ENCODE measurements around the gene KRTAP10-12. TPM values are rescaled to one million over a fixed set of nuclear protein-coding genes. Genes with fewer than 3 reads are reported as not detected.
A peak's percentile ranks its signal among the peaks of the same experiment; 100 is the strongest.
"Not testable (repeated sequence)": the region's sequence is repeated elsewhere in the genome, so short reads cannot be mapped to it uniquely, and the experiment has no call there.

KRTAP10-12 gene
- total RNA-seq, 2 donors from 2014 or later = not detected

- DNase-seq (ENCODE audit: low spot score) (no peak), ATAC-seq (no peak)
- no peak overlapping the region for H3K4me3 Mint-ChIP-seq
- H3K27me3 Mint-ChIP-seq = peaks cover 23 to 33% of the 10 kb centered on the region in 2 donors
- H3K27ac Mint-ChIP-seq = peak overlapping the region in 1 of 2 donors; percentile 32
- no peaks in the 10 kb centered on the region for H3K36me3 Mint-ChIP-seq
- no peaks in the 10 kb centered on the region for H3K9me3 Mint-ChIP-seq
- H3K4me1 Mint-ChIP-seq (ENCODE audit: low read depth in 2 of 2) = peaks cover 10 to 12% of the 10 kb centered on the region in 2 donors
These were observed 12.9 kb upstream of the KRTAP10-12 start for GRCh38 chr21:44684077-44684476.

- DNase-seq (ENCODE audit: low spot score) (no peak), ATAC-seq (no peak)
- H3K27ac Mint-ChIP-seq = peak overlapping the region in 1 of 2 donors; percentile 32
- no peaks in the 10 kb centered on the region for H3K9me3 Mint-ChIP-seq
- peaks cover 23 to 30% of the 10 kb centered on the region in 2 donors for H3K27me3 Mint-ChIP-seq
- no peak overlapping the region for H3K4me3 Mint-ChIP-seq
- no peaks in the 10 kb centered on the region for H3K36me3 Mint-ChIP-seq
- H3K4me1 Mint-ChIP-seq (ENCODE audit: low read depth in 2 of 2) = peaks cover 10 to 12% of the 10 kb centered on the region in 2 donors
These were observed 12.5 kb upstream of the KRTAP10-12 start for GRCh38 chr21:44684483-44684882.

GRCh38 chr21:44685050-44685449 is 11.9 kb upstream of the KRTAP10-12 start:
- ATAC-seq; H3K4me3 Mint-ChIP-seq; H3K36me3 Mint-ChIP-seq; H3K27ac Mint-ChIP-seq; H3K9me3 Mint-ChIP-seq; DNase-seq (ENCODE audit: low spot score): not testable (repeated sequence)
- Mint-ChIP-seq H3K27me3 (peaks cover 25 to 29% of the 10 kb centered on the region in 2 donors), H3K4me1 (ENCODE audit: low read depth in 2 of 2) (peaks cover 10 to 12% of the 10 kb centered on the region in 2 donors)

GRCh38 chr21:44686000-44686781 is 10.8 kb upstream of the KRTAP10-12 start:
- H3K9me3 Mint-ChIP-seq = no peaks in the 10 kb centered on the region
- H3K27me3 Mint-ChIP-seq = peaks cover 29 to 30% of the 10 kb centered on the region in 2 donors
- DNase-seq (ENCODE audit: low spot score) = no peak
- peak overlapping the region in 1 of 2 donors; percentile 61 for H3K27ac Mint-ChIP-seq
- H3K4me1 Mint-ChIP-seq (ENCODE audit: low read depth in 2 of 2) = peaks cover 10 to 12% of the 10 kb centered on the region in 2 donors
- no peaks in the 10 kb centered on the region for H3K36me3 Mint-ChIP-seq
- peak; percentile 41 to 61 for ATAC-seq
- no peak overlapping the region for H3K4me3 Mint-ChIP-seq

GRCh38 chr21:44686843-44687561 is 10.0 kb upstream of the KRTAP10-12 start:
- H3K27me3 Mint-ChIP-seq = peaks cover 28 to 29% of the 10 kb centered on the region in 2 donors
- peaks cover 10 to 12% of the 10 kb centered on the region in 2 donors for H3K4me1 Mint-ChIP-seq (ENCODE audit: low read depth in 2 of 2)

GRCh38 chr21:44687671-44688070 is 9.3 kb upstream of the KRTAP10-12 start:
- H3K27ac Mint-ChIP-seq = peak overlapping the region in 1 of 2 donors; percentile 61
- peaks cover 10 to 12% of the 10 kb centered on the region in 2 donors for H3K4me1 Mint-ChIP-seq (ENCODE audit: low read depth in 2 of 2)
- no peak overlapping the region for H3K4me3 Mint-ChIP-seq
- H3K9me3 Mint-ChIP-seq = no peaks in the 10 kb centered on the region
- no peak for ATAC-seq
- peaks cover 24 to 32% of the 10 kb centered on the region in 2 donors for H3K27me3 Mint-ChIP-seq
- DNase-seq (ENCODE audit: low spot score) = no peak
- H3K36me3 Mint-ChIP-seq = peaks cover 5% of the 10 kb centered on the region

More at GRCh38 chr21:44686843-44687561, 10.0 kb upstream of the KRTAP10-12 start:
- DNase-seq (ENCODE audit: low spot score) (no peak), ATAC-seq (no peak)
- Mint-ChIP-seq H3K27ac (peak overlapping the region in 1 of 2 donors; percentile 61), H3K9me3 (no peaks in the 10 kb centered on the region), H3K36me3 (no peaks in the 10 kb centered on the region), H3K4me3 (no peak overlapping the region)

GRCh38 chr21:44689740-44690139 is 7.2 kb upstream of the KRTAP10-12 start:
- ATAC-seq = not testable (repeated sequence)

GRCh38 chr21:44691686-44692085 is 5.3 kb upstream of the KRTAP10-12 start:
- peaks cover 1 to 4% of the 10 kb centered on the region in 2 donors for H3K4me1 Mint-ChIP-seq (ENCODE audit: low read depth in 2 of 2)
- H3K9me3 Mint-ChIP-seq = no peaks in the 10 kb centered on the region
- H3K27me3 Mint-ChIP-seq = peaks cover 31 to 33% of the 10 kb centered on the region in 2 donors
- ATAC-seq = no peak
- DNase-seq (ENCODE audit: low spot score) = no peak
- no peak overlapping the region for H3K4me3 Mint-ChIP-seq
- no peak overlapping the region for H3K27ac Mint-ChIP-seq
- H3K36me3 Mint-ChIP-seq = peaks cover 8% of the 10 kb centered on the region

More at GRCh38 chr21:44689740-44690139, 7.2 kb upstream of the KRTAP10-12 start:
- DNase-seq (ENCODE audit: low spot score); H3K36me3 Mint-ChIP-seq; H3K9me3 Mint-ChIP-seq; H3K4me3 Mint-ChIP-seq; H3K27ac Mint-ChIP-seq: not testable (repeated sequence)
- H3K27me3 Mint-ChIP-seq = peaks cover 29% of the 10 kb centered on the region in 2 donors
- H3K4me1 Mint-ChIP-seq (ENCODE audit: low read depth in 2 of 2) = peaks cover 12 to 13% of the 10 kb centered on the region in 2 donors

GRCh38 chr21:44692798-44693512 is 4.0 kb upstream of the KRTAP10-12 start:
- peaks cover 8% of the 10 kb centered on the region for H3K36me3 Mint-ChIP-seq
- peaks cover 37 to 44% of the 10 kb centered on the region in 2 donors for H3K27me3 Mint-ChIP-seq
- ATAC-seq = no peak
- H3K4me1 Mint-ChIP-seq (ENCODE audit: low read depth in 2 of 2) = peaks cover 0 to 8% of the 10 kb centered on the region in 2 donors
- H3K27ac Mint-ChIP-seq = no peak overlapping the region
- DNase-seq (ENCODE audit: low spot score) = no peak
- H3K9me3 Mint-ChIP-seq = no peaks in the 10 kb centered on the region
- no peak overlapping the region for H3K4me3 Mint-ChIP-seq

GRCh38 chr21:44694776-44695175 is 2.2 kb upstream of the KRTAP10-12 start:
- ATAC-seq (no peak), DNase-seq (ENCODE audit: low spot score) (peak; percentile 49)
- Mint-ChIP-seq H3K9me3 (no peaks in the 10 kb centered on the region), H3K4me1 (ENCODE audit: low read depth in 2 of 2) (peaks cover 0 to 11% of the 10 kb centered on the region in 2 donors), H3K4me3 (no peak overlapping the region), H3K27ac (no peak overlapping the region), H3K36me3 (peaks cover 8% of the 10 kb centered on the region), H3K27me3 (peaks cover 49 to 59% of the 10 kb centered on the region in 2 donors)

- ATAC-seq = no peak
- H3K4me3 Mint-ChIP-seq = no peak overlapping the region
- H3K4me1 Mint-ChIP-seq (ENCODE audit: low read depth in 2 of 2) = peaks cover 0 to 11% of the 10 kb centered on the region in 2 donors
- peaks cover 8% of the 10 kb centered on the region for H3K36me3 Mint-ChIP-seq
- no peaks in the 10 kb centered on the region for H3K9me3 Mint-ChIP-seq
- DNase-seq (ENCODE audit: low spot score) = peak; percentile 15
- no peak overlapping the region for H3K27ac Mint-ChIP-seq
- peaks cover 49 to 59% of the 10 kb centered on the region in 2 donors for H3K27me3 Mint-ChIP-seq
These were observed 1.8 kb upstream of the KRTAP10-12 start for GRCh38 chr21:44695184-44695583.

GRCh38 chr21:44695641-44696040 is 1.3 kb upstream of the KRTAP10-12 start:
- H3K9me3 Mint-ChIP-seq = no peaks in the 10 kb centered on the region
- H3K27ac Mint-ChIP-seq = no peak overlapping the region
- H3K4me1 Mint-ChIP-seq (ENCODE audit: low read depth in 2 of 2) = peaks cover 0 to 11% of the 10 kb centered on the region in 2 donors
- peaks cover 49 to 56% of the 10 kb centered on the region in 2 donors for H3K27me3 Mint-ChIP-seq
- ATAC-seq (no peak), DNase-seq (ENCODE audit: low spot score) (no peak)
- H3K4me3 Mint-ChIP-seq = no peak overlapping the region
- peaks cover 8% of the 10 kb centered on the region for H3K36me3 Mint-ChIP-seq

GRCh38 chr21:44696572-44696971 is 400 bp upstream of the KRTAP10-12 start:
- Mint-ChIP-seq H3K27me3 (peaks cover 48 to 50% of the 10 kb centered on the region in 2 donors), H3K4me3 (no peak overlapping the region), H3K9me3 (no peaks in the 10 kb centered on the region), H3K36me3 (peaks cover 8% of the 10 kb centered on the region), H3K27ac (no peak overlapping the region), H3K4me1 (ENCODE audit: low read depth in 2 of 2) (peaks cover 0 to 11% of the 10 kb centered on the region in 2 donors)
- ATAC-seq = no peak
- no peak for DNase-seq (ENCODE audit: low spot score)
